Measurements from ENCODE around the gene KCNQ1.

DNA sequence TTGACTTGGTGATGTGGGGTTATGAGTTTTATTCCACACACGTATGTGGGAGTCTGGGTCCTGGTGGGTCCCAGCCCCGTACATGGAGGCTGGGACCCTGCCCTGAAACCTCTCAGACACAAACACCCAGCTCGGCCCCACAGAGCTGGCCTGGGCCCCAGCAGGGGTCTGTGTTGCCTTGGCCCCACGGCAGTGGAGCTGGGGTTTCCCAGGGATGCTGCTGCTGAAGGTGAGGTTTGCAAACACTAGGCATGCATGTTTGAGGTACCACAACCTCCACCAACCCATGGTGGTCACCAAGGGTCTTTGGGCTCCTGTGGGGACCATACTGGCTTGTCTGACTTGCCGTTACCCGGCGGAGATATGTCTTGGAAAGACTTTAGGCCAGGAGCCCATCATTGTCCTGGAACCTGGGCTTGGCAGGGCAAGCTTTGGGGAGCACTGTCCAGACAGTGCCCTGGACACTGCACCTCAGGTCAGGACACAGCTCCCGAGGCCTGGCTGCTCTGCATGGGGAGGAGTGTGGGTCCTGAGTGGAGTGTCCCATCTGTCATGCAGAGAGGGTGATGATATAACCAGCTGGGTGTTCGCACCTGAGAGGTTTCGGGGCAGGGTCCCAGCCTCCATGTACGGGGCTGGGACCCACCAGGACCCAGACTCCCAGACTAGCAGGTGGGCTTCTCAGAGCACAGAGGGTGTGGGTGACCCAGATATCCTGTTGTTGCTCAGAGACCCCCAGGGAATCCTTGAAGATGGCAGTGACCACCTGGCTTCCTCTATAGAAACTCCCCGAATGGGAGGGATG lies 63.3 kb downstream of the KCNQ1 start:
- TF ChIP-seq POLR2A (IDR thresholded peaks at IDR 0.05), result no peak
- TF ChIP-seq CTCF (IDR thresholded peaks at IDR 0.05), result no peak

Data from gastroesophageal sphincter (tissue), 3 donors.